NCI-H146 treated with DMSO at 0.1 percent for 48 hours (cell line): Measurements from ENCODE around the gene IRAK2.
A peak's percentile ranks its signal among the peaks of the same experiment; 100 is the strongest.
"Not testable (repeated sequence)": the region's sequence is repeated elsewhere in the genome, so short reads cannot be mapped to it uniquely, and the experiment has no call there.

Source experiments
- DNase-seq: peaks from one replicate; lab custom pipeline; 2025; ENCODE audit not compliant: unreplicated experiment; lab: John Stamatoyannopoulos, UW

Gene IRAK2

GRCh38 chr3:10164546-10165393 is at the start of gene IRAK2:
TSS of gene IRAK2 (plus strand) at chr3:10164919. CDS start at chr3:10164955, 36 bp downstream.
- no peak for DNase-seq

- DNase-seq = peak; percentile 87
Observed at GRCh38 chr3:10115326-10116137, 49.2 kb upstream of the IRAK2 start, which contains the start of gene BRK1. TSS of gene BRK1 (plus strand) at chr3:10115675. CDS start at chr3:10115702, 27 bp downstream.

- DNase-seq = peak; percentile 19
Observed at GRCh38 chr3:10116138-10116460, 48.6 kb upstream of the IRAK2 start.

GRCh38 chr3:10116928-10117327 is 47.8 kb upstream of the IRAK2 start:
- no peak for DNase-seq

GRCh38 chr3:10119376-10119775 is 45.3 kb upstream of the IRAK2 start:
- no peak for DNase-seq

GRCh38 chr3:10121064-10121463 is 43.7 kb upstream of the IRAK2 start:
- DNase-seq = no peak

- no peak for DNase-seq
Observed at GRCh38 chr3:10122724-10123123, 42.0 kb upstream of the IRAK2 start.

- DNase-seq = not testable (repeated sequence)
Observed at GRCh38 chr3:10135872-10136271, 28.8 kb upstream of the IRAK2 start.

- no peak for DNase-seq
Observed at GRCh38 chr3:10136426-10137005, 28.2 kb upstream of the IRAK2 start.

GRCh38 chr3:10137178-10137577 is 27.5 kb upstream of the IRAK2 start:
- no peak for DNase-seq

- DNase-seq = no peak
Observed at GRCh38 chr3:10140996-10141546, 23.6 kb upstream of the IRAK2 start.

GRCh38 chr3:10142707-10143560 is 21.8 kb upstream of the IRAK2 start:
- no peak for DNase-seq

GRCh38 chr3:10145685-10146084 is 19.0 kb upstream of the IRAK2 start:
- DNase-seq = no peak

- no peak for DNase-seq
Observed at GRCh38 chr3:10149226-10149625, 15.5 kb upstream of the IRAK2 start.

- no peak for DNase-seq
Observed at GRCh38 chr3:10150987-10151386, 13.7 kb upstream of the IRAK2 start.

GRCh38 chr3:10154335-10155122 is 10.2 kb upstream of the IRAK2 start:
- DNase-seq = no peak

- no peak for DNase-seq
Observed at GRCh38 chr3:10155123-10155472, 9.6 kb upstream of the IRAK2 start.

GRCh38 chr3:10155658-10156057 is 9.1 kb upstream of the IRAK2 start:
- DNase-seq = no peak

- DNase-seq = no peak
Observed at GRCh38 chr3:10157031-10157430, 7.7 kb upstream of the IRAK2 start.

GRCh38 chr3:10158555-10158954 is 6.2 kb upstream of the IRAK2 start:
- DNase-seq = not testable (repeated sequence)
